Testis (tissue), 2 donors: Measurements from ENCODE around the gene KLHL29.

Experiments
- CTCF ChIP-seq, 3 experiments: fragments of 450-650 bp in 2 of 3; fragments of 200-600 bp in 1 of 3; sonication (generic) in 1 of 3; IDR thresholded peaks; one replicate each; pipeline ENCODE4 v1.5.1; 2016 to 2019; ENCODE audit warnings: antibody characterized with exemption in 3 of 3, mild to moderate bottlenecking in 2 of 3, moderate library complexity in 1 of 3
- POLR2A ChIP-seq: fragments of 450-650 bp; IDR thresholded peaks from one replicate; pipeline ENCODE4 v1.6.1; 2017; ENCODE audit warnings: antibody characterized with exemption, mild to moderate bottlenecking, moderate library complexity

- TF ChIP-seq CTCF (IDR thresholded peaks at IDR 0.05) (no peak), POLR2A (no peak)
These were observed 114.5 kb downstream of the KLHL29 start for GRCh38 chr2:23499439-23499838.
